ENCODE results near the gene PCBD2.
"Not testable (repeated sequence)": the region's sequence is repeated elsewhere in the genome, so short reads cannot be mapped to it uniquely, and the experiment has no call there.

Gene PCBD2

GRCh38 chr5:134964359-134965270, 59.7 kb downstream of the PCBD2 start:
- no peak for DNase-seq

DNA sequence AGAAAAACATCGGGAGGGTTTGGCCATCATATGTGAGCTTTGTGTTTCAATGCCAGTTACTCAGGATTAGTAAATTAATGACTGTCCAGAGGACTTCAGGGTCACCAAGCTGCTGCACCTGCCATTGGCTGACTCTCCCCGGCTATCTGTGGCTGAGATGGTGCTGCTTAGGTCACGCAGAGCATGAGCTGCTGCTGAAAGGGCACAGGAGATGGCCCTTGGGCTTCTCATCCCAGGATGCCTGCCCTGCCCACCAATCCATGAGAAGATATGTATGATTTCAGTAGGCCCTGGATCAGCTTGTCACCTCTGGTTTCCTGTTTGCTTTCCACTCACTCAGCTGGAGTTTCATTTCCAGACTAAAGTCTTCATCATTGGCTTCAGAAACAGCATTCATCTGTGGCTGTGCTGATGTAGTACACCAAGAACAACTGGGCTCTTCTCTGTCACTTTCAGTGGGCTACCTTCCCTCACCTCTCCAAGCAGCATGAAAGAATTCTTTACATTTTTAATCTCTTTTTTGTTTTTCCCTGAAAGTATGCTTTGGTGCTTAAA, 60.4 kb downstream of the PCBD2 start:
- no peak for DNase-seq

DNA sequence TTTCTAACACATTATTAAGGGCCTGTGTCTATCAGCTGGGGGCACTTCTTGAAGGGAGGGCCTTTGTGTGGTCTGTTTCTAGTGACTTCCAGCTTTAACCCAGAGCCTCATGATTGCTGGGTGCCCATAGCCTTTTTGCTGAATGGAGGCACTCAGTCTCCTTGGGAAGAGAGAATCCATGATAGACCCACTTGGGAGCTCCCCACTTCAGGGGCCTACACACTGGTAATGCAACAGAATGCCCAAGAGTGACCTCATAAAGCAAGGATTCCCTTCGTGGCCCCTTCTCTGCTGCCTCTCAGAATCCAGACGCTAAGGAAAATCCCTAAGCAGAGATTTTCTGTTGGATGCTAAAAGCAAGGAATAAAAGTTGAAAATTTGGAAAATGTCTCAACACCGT, 62.7 kb downstream of the PCBD2 start, which contains the start of gene CATSPER3:
Gene CATSPER3, plus strand, starts transcription at position 301 of the 400 bp plus-strand sequence. Its CDS starts 85 bp downstream, at position 386.
- DNase-seq: no peak

DNA sequence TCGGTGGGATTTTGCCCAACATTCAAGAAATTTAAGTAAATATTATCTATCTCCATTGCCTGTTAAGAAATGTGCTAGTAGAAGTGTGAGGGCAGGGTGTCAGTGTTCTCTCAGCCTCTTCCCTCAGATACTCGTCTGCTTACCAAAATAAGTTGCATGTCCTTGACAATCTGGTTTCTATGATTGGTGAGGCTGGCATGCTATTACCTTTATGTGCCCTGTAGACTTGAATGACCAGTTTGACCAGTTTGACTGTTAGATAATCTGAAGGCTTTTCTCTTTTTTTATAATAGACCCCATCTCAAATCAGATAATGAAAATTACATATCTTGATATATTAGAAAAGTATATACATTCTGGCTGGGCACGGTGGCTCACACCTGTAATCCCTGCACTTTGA, 63.1 kb downstream of the PCBD2 start:
- DNase-seq: no peak

- DNase-seq: no peak
Measured at GRCh38 chr5:134969166-134969565, 64.2 kb downstream of the PCBD2 start.

DNA sequence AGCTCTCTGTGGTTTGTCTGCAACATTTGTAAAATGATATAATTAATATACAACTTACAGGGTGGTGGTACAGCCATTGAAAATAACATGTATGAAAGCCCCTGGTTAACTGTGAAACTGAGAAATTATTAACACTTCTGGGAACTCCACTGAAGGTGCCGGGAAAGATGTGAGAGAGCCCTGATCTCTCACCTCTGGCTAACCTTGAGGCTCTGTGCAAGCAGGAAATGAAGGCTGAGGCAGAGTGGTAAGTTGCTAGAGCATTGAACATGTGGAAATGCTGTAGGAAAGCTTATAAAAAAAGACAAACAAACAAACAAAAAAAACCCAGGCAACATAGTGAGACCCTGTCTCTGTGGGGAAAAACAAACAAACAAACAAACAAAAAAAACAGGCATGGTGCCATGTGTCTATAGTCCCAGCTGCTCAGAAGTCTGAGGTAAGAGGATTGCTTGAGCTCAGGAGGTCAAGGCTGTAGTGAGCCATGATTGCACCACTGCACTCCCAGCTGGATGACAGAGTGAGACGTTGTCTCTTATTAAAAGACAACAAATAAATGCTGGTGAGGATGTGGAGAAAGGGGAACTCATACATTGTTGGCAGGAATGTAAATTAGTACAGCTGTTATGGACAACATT, 70.3 kb downstream of the PCBD2 start:
- DNase-seq: no peak

DNA sequence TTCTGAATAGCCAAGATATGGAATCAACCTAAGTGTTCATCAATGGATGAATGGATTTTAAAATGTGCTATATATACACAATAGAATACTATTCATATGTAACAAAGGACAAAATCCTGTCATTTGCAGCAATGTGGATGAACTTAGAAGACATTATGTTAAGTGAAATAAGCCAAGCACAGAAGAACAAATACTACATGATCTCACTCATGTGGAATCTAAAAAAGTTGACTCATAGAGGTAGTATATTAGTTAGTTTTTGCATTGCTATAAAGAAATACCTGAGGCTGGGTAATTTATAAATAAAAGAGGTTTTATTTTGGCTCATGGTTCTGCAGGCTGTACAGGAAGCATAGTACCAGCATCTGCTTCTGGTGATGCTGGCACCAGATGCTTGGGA, 70.9 kb downstream of the PCBD2 start:
- DNase-seq: no peak

GRCh38 chr5:134976841-134977240, 71.9 kb downstream of the PCBD2 start:
- DNase-seq: no peak

- DNase-seq: no peak
Measured at GRCh38 chr5:134979416-134979815, 74.5 kb downstream of the PCBD2 start.

- no peak for DNase-seq
Measured at GRCh38 chr5:134982230-134982629, 77.3 kb downstream of the PCBD2 start.

GRCh38 chr5:134989266-134989830, 84.4 kb downstream of the PCBD2 start:
- DNase-seq: no peak

GRCh38 chr5:134990183-134990582, 85.3 kb downstream of the PCBD2 start:
- not testable (repeated sequence) for DNase-seq

DNA sequence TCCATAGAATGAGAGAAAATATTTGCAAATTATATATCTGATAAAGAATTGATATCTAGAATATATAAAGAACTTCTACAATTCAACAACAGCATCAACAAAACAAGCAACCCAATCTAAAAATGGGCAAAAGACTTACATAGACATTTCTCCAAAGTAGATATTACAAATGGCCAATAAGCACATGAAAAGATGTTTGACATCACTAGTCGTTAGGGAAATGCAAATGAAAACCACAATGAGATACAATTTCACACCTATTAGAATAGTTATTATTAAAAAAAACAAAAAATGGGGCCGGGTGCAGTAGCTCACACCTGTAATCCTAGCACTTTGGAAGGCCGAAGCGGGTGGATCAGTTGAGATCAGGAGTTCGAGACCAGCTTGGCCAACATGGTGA, 87.2 kb downstream of the PCBD2 start:
- no peak for DNase-seq

GRCh38 chr5:134993161-134993560, 88.2 kb downstream of the PCBD2 start:
- DNase-seq: no peak

- no peak for DNase-seq
Measured at GRCh38 chr5:134994560-134995156, 89.7 kb downstream of the PCBD2 start.

GRCh38 chr5:134995850-134996402, 91.0 kb downstream of the PCBD2 start:
- no peak for DNase-seq

DNA sequence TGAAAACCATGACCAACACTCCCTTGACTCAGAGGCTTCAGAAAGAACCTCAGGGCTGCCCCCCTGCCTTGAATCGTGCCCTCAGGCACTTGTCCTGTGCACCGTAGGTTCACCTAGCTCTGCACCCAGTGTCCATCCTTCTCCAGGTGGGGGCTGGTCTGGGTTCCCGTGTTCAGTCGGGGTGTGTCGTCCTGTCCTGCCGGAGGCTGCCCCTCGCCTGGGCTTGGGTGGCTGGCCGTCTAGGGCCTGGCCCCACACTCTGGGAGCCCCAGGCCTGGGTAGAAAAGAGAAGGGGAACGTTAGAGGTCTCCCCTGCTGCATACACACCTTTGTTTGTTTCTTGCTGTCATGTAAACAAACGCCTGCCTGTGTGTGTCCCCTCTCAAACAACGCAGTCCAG, 92.1 kb downstream of the PCBD2 start:
- DNase-seq: no peak

- not testable (repeated sequence) for DNase-seq
Measured at GRCh38 chr5:134998068-134998467, 93.1 kb downstream of the PCBD2 start.

DNA sequence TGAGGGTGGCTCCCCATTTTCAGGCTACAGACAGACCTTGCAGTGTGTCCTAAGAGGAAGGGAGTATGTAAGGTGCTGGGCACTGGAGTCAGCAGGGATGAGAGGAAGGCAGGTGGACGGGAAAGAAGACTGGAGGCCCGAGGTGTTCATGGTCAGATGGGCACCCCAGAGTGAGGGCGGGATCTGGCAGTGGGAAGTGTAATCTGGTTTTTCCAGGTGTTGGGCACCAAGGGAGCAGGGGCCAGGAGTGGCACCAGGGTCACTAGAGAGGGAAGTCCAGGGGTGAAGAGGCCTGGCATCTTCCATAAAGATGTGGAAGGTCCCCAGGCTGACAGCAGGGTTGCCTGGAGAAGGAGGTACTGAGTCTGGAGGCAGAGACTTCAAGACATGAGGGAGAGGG, 99.4 kb downstream of the PCBD2 start:
- no peak for DNase-seq

DNA sequence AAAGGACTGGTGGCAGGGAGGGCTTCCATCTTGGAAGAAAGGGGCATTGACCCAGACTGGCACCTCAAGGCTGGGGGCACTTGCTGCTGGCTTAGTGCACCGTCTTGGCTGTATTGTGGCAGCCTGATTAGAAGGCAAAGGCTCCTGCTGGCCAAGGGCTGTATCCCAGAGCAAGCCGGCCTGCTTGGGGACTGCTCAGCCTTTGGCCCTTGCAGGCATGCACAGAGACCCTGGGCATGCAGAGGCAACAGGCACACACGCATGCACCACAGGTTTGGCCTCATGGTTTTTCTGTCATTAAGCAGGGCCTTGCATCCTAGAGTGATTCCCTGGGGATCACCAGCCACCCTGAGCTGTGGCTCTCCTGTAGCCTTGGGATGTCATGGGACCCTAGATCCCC, 100.1 kb downstream of the PCBD2 start:
- no peak for DNase-seq

- DNase-seq: no peak
Measured at GRCh38 chr5:135007305-135007704, 102.4 kb downstream of the PCBD2 start.

GRCh38 chr5:135007749-135008363, 102.9 kb downstream of the PCBD2 start:
- no peak for DNase-seq

Measured in NCI-H2081 treated with DMSO at 0.1 percent for 48 hours (cell line).